ENCODE data around the gene GLP1R.

GLP1R gene

DNA sequence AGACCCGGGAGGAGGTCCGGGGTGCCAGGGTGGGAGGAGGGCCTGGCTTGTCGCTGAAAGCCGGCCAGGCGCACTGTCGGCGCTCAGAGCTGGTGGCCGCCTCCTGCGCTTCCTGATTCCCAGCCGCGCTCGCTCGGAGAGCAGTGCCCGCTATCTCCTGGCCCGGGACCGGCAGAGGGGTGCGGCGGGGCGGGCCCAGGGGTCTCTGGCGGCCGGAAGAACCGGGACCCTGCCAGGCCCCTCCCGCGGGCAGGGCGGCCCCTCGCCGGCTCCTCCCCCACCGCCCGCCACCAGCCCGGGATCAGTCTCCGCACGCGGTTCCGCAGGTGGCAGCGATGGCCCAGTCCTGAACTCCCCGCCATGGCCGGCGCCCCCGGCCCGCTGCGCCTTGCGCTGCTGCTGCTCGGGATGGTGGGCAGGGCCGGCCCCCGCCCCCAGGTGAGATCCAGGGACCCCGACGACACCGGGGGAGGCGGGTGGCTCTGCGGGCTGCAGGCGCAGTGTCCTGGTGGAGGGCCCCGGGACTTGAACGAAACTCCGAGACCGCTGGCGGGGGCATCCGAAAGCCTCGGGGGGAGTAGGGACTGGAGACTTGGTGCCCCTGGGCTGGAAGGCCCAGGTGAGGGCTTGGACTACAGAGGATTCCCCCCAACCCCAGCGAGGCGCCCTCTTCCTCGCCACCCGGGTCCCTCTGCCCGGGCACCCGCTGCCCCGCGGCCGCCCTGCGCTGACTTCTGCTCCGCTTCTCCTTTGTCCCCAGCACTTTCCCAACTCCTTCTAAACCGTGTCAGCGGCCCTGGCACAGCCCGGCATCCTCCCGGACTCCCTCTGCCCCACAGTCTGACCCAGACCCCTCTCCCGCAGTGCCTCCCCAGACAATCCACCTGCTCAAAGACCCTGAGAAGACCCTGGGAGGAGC is at the start of gene GLP1R:
GLP1R (plus strand) TSS at position 301 of the 919 bp plus-strand sequence; CDS start at position 361, 60 bp downstream.
- no peak for DNase-seq (ENCODE audit: low read depth in 2 of 2)

DNA sequence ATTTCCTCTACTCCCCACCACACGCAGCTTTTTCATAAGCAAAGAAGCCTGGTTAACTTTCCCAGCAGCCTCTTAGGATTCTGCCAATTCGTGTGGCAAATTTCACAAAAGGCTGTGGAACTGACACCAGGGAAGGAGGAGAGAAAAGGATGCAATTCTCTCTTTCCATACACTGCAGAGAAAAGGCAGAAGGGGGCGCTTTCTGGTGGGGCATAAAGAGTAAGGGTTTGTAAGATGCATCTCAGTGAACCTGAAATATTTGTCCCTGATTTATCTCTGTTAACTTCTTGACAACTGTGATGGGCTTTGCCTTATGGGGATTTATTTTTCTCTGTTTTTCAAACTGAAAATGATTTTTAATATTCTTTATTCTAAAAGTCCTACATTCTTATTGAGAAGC is 45.5 kb upstream of the GLP1R start:
- DNase-seq (ENCODE audit: low read depth in 2 of 2) = no peak

- no peak for DNase-seq (ENCODE audit: low read depth in 2 of 2)
Observed at GRCh38 chr6:39003492-39003891, 45.1 kb upstream of the GLP1R start.

- no peak for DNase-seq (ENCODE audit: low read depth in 2 of 2)
Observed at GRCh38 chr6:39004801-39005200, 43.8 kb upstream of the GLP1R start.

DNA sequence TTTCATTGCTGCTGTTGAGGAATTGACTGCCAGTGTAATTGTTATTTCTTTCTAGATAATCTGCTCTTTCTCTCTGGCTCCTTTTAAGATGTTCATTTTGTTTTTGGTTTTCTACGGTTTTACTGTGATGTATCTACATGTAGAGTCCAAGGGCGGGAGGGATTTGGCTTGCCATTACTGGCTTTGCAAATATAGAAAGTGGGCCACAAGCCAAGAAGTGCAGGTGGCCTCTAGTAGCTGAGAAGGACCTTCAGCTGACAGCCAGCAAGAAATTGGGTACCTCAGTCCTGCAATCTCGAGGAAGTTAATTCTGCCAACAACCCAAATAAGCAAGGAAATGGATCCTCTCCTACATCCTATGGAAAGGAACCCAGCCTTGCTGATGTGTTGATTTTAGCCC is 42.8 kb upstream of the GLP1R start:
- no peak for DNase-seq (ENCODE audit: low read depth in 2 of 2)

DNA sequence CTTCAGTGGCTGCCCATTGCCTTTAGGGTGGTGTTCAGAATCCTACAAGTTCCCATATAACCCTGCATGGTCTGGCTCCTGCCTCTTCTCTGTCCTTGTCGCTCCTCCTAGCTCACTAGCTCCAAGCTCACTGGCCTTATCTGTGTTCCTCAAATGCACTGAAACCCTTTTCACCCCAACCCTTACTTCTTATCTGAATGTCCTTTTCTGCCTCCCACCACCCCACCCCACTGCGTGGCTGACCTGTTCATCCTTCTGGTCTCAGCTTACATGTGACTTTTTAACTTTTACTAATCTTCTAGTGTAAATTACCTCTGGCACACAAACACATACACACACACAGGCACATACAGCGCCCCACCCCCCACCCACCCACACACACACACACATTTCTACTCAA is 41.0 kb upstream of the GLP1R start:
- no peak for DNase-seq (ENCODE audit: low read depth in 2 of 2)

DNA sequence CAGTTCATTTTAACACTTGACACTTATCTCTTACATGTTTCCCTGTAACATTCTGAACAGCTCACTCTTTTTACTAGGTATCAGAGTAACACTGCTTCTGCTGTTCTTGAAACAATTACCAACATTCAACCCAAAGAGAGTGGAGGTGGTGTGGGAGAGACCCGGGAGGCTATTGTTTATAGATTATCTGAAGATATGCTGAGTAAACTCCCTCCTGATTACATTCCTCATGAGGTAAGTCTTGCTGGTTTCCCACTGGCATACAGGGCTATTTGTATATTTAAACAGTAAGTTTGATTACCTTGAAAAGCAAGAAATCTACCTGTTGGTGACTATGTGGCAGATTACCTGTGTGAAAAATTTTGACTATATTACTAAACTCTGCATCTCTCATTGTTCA is 39.8 kb upstream of the GLP1R start:
- DNase-seq (ENCODE audit: low read depth in 2 of 2) = no peak

DNA sequence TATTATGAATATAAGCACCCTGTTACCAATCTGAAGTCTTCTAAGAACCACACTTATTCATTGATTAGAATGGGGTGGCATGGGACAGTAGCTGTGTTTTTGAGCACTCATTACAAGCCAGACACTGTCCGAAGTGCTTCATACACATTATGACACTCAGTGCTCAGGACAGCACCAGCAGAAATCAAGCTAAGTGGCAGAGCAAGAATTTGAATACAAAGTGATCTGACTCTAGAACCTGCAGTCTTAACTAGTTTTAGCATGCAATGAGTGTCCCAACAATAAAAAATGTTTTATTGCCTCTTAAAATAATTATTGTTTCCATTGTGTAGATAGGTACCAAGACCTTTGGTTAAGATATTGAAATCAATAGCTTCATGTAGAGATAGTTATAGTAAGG is 39.1 kb upstream of the GLP1R start:
- no peak for DNase-seq (ENCODE audit: low read depth in 2 of 2)

GRCh38 chr6:39016839-39017546 is 31.6 kb upstream of the GLP1R start:
- DNase-seq (ENCODE audit: low read depth in 2 of 2) = no peak

DNA sequence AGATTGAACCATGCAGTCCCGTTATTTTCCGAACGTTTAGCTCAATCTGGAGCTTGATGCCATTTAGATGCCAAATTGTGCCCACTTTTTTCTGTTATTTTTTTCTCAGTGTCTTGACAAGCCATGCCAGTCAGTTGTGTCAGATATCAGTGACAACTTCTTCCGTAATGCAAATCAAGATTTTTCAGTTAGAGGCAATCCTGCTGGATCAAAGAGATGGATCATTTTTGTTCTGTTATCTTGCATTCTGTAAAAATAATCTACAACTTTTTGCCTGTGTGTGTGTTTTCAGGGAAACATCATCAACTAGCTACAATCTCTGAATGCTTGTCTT is 31.1 kb upstream of the GLP1R start:
- no peak for DNase-seq (ENCODE audit: low read depth in 2 of 2)

DNA sequence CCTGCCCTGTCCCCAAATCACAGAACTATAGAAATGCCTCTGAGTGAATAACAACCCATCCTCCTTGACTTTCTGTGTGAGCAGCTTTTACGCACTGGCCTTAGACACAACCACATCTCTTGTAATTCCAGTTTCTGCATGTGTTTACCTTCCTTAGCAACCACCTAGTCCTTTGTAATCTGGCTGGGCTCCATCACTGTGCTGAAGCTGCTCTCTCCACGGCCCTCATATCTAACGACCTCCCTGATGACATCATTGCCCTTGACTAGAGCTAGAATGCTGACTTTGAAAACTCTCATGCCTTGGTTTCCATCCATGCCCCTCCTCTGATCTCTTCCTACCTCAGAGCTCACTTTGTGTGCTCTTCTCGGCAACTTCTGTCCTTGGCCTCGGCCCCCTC is 30.5 kb upstream of the GLP1R start:
- no peak for DNase-seq (ENCODE audit: low read depth in 2 of 2)

DNA sequence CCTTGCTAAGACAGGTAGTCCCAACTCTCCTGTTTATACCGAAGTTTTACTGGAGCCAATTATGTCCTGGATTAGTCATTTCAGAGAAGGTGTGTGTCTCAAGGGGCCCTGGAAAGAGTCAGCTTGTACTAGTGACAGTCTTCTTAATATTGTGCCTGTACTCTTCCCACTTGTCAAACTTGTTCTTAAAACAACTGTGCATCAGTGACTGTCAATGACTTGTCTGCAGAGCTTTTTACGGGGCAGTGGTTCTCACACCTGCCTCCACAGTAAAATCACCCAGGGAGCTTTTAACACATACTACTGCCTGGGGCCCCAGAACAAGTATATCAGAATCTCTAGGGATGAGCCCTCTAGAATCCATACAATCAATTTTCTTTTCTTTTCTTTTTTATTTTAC is 28.4 kb upstream of the GLP1R start:
- DNase-seq (ENCODE audit: low read depth in 2 of 2) = no peak

DNA sequence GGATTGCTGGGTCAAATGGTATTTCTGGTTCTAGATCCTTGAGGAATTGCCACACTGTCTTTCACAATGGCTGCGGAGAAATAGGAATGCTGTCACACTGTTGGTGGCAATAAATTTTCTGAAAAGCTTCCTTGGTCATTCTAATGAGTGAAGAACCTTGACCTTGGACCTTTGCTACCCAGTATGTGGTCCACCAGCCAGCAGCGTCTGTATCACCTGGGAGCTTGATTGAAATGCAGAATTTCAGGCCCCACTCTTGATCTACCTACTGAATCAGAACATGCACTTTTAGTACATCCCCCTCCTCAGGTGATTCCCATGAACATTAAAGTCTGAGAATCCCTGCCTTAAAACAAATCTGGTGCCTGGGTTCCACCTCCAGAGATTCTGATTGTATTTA is 27.5 kb upstream of the GLP1R start:
- no peak for DNase-seq (ENCODE audit: low read depth in 2 of 2)

DNA sequence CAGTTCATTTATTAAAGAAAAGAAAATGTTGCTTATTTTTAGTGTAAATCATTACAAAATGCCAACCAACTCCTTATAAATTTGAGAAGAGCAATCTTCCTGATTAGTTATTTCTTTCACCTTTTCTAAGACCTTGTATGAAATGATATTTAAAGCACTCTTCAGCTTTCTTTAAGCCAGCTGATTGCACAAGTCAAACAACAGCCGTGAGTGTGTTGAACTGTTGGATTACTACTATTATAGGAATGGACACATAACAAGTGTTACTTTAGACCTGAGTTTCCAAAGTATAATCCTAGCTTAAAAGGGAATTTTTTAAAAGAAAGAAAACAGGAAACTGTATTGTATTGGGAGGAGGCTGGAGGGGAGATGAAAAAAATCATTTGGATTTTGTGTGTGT is 26.8 kb upstream of the GLP1R start:
- no peak for DNase-seq (ENCODE audit: low read depth in 2 of 2)

DNA sequence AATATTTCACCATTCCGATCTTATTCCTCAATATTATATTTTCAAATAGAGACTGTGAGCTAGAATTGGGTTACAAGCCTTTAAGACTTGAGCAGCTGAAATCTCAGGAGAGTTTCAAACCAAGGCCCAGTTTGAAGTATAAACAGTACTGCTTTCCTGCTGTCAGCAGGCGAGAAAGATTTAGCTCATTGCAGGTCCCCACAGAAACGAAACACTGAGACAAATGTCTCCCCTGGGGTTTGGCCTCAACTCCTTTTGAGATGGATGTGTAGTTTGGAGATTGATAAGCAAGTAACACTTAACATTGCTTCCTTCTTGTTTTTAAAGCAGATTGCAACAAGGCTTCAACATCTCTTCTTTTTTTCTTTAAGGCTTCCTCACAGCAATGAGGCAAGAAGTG is 22.4 kb upstream of the GLP1R start:
- no peak for DNase-seq (ENCODE audit: low read depth in 2 of 2)

DNA sequence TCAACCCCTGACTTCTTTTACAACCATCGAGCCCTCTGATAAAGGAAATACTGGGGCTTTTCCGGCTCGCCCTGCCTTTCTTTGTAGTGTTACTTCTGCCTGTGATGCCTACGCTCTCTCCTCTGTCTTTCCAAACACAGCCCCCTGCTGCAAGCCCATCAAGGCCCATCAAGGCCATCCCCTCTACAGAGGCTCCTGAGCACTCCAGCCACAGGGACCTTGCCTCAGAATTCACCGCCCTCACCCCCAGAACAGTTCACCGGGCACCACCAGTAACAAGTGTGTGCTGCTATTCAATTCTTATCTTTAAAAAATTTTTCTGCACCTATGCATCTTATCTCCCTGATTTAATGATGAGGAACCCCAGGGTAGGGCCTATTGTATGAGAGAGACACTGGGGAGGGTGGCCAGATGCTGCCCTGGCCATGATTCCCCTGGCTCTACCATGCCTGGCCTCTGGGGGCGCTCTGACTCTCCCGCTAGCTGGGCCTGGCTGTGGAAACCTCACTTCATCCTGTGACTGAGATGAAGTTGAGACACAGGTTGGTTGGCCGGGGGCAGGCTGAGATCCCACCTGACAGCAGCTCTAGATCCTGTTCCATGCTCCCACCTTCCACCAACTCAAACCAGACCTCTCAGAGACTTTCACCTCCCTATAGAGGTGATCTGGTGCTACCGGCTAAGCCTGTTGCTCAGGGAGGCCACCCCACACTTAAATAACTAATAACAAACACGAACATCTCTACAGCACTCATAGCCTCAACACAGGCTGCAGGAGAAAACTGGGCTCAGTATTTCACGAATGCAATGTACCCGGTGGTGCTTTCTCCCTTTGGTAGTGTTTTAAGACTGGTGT is 19.2 kb upstream of the GLP1R start:
- no peak for DNase-seq (ENCODE audit: low read depth in 2 of 2)

DNA sequence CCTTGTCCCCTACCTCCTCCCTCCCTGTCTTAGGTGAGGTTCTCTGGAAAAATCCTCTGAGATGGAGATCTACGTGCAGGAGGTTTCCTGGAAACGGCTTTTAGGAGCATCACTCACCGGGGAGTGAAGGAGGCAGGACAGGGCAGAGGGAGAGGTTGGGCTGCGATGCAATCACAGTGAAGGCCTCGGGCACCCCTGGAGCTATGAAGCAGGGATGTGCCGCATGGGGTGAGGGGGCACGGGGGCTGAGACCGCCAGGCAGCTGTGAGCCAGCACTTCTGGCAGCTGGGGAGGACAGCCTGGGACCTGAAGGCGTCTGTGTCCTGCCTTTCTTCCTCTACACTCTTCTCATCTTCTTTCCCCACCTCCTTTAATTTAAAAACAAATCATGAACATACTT is 12.9 kb upstream of the GLP1R start:
- no peak for DNase-seq (ENCODE audit: low read depth in 2 of 2)

DNA sequence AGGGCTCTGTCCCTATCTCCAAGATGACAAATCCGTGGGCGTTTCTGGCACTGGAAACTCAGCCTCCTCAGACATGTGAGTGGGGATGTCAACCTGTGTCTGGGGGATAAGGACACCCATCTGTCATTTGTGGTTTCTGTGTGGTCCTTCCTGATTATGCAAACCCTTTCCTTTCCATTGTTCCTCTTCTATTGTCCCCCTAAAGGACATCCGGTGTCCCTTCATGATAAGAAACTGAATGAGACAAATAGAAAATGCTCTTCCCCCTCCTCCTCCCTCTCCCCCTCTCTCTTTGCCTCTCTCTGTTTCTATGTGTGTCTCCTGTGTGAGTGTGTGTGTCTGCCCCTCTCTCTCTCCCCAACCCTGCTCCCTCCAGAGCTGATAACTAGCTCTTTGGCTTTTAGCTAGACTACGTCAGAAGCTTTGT is 11.5 kb upstream of the GLP1R start:
- DNase-seq (ENCODE audit: low read depth in 2 of 2) = no peak

DNA sequence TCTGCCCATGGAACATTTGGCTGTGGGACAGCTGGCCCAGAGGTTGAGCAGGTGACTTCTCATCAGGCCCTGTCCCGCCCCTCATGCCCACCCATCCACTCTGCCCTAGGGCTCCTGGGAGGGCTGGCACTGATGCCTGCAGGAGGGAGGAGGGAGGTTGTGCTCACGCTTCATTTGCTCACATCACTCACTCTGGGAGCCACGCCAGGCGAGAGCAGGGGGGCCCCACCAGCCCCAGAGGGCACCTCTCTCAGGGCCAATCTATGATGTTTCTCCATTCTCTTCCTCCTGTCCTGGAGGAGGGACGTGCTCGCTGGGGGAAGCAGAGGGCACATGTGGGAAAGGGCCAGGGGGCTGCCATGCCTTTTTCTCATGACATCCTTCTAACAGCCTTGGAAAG is 10.9 kb upstream of the GLP1R start:
- no peak for DNase-seq (ENCODE audit: low read depth in 2 of 2)

DNA sequence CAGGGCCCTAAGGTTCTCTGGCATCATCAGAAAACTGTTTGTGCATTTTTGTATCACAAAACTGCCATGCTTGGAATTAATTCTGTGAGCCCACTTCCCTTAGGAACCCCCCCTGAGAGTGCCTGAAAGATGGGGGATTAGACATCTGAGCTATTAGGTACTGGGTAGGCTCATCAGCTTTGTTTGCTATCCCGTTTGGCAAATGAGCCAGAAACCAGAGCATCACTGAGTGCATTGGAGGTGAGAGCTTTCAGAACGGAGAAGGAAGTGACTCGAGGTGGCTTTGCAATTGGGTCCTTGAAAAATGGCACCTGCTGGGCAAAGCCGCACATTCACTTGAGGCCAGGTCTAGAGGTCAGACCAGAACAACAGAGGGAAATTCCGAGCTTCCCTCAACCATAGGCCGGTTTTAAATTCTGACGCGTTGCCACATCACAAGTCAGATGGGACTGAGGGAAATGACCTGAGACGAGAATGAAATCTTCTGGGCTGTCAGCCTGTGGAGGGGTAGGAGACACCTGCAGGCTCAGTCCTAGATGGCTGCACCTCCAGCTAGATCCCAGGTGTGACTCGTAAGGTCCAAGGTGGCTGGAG is 8.4 kb upstream of the GLP1R start:
- DNase-seq (ENCODE audit: low read depth in 2 of 2) = no peak

DNA sequence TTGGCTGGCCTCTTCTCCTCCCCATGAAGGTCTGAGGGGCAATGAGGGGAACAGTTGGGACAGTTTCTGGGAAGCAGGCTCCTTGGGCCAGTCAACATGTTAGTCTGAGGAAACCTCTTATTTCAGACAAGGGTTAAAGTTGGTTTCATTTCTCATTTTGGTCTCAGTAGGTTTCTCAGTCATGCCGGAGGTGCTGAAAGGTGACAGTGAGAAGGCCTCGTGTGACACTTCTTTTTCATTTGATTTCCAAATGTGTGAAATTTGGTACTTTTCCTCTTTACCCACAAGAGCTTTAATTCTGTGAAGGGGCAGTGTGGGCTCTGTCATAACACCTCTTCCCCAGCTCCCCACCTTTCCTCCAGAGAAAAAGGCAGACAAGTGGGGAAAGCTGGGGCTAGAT is 7.5 kb upstream of the GLP1R start:
- no peak for DNase-seq (ENCODE audit: low read depth in 2 of 2)

GRCh38 chr6:39043776-39044175 is 4.8 kb upstream of the GLP1R start:
- DNase-seq (ENCODE audit: low read depth in 2 of 2) = no peak
